RWPE2 (cell line): ENCODE results near the gene H6PD.

Experiments used
- ATAC-seq: fragments of 200-7000 bp; cut with Tn5 transposase; 3 replicates; pipeline ENCODE4 v1.9.1; 2021; ENCODE audit warnings: low read depth
- DNase-seq: peaks from one replicate; pipeline ENCODE4 v3.0.0-alpha.2; 2020; ENCODE audit warnings: low spot score
- H3K27ac ChIP-seq: fragments of 450-650 bp; 2 replicates; pipeline ENCODE4 v1.5.1; 2017; ENCODE audit warnings: mild to moderate bottlenecking; ENCODE audit not compliant: poor library complexity, severe bottlenecking
- H3K27me3 ChIP-seq: fragments of 250-450 bp; sonication (Bioruptor Pico); 2 replicates; pipeline ENCODE4 v1.5.1; 2021; ENCODE audit warnings: mild to moderate bottlenecking, moderate library complexity; ENCODE audit not compliant: insufficient read depth, poor library complexity, severe bottlenecking
- H3K36me3 ChIP-seq: fragments of 250-450 bp; sonication (Bioruptor Pico); 2 replicates; pipeline ENCODE4 v1.5.1; 2020; ENCODE audit warnings: low read depth, mild to moderate bottlenecking, moderate library complexity
- H3K4me1 ChIP-seq: fragments of 250-450 bp; sonication (Bioruptor Pico); 2 replicates; pipeline ENCODE4 v1.5.1; 2021; ENCODE audit warnings: mild to moderate bottlenecking, moderate library complexity; ENCODE audit not compliant: insufficient read depth, poor library complexity, severe bottlenecking
- H3K4me3 ChIP-seq: fragments of 250-450 bp; sonication (Bioruptor Pico); 2 replicates; pipeline ENCODE4 v1.5.1; 2021; ENCODE audit warnings: mild to moderate bottlenecking, moderate library complexity; ENCODE audit not compliant: severe bottlenecking
- H3K9me3 ChIP-seq: fragments of 250-450 bp; sonication (Bioruptor Pico); 2 replicates; pipeline ENCODE4 v1.5.1; 2021; ENCODE audit warnings: mild to moderate bottlenecking, moderate library complexity; ENCODE audit not compliant: severe bottlenecking
- CTCF ChIP-seq: fragments of 450-650 bp; IDR thresholded peaks from one replicate; pipeline ENCODE4 v1.5.1; 2017; ENCODE audit warnings: mild to moderate bottlenecking, moderate library complexity; ENCODE audit not compliant: poor library complexity, severe bottlenecking

The H6PD gene

GRCh38 chr1:9311479-9311878 is 76.9 kb downstream of the H6PD start:
- H3K9me3 ChIP-seq, result no peaks in the 10 kb centered on the region
- DNase-seq (no peak), ATAC-seq (no peak)
- H3K4me1 ChIP-seq, result no peaks in the 10 kb centered on the region
- H3K36me3 ChIP-seq, result no peaks in the 10 kb centered on the region
- H3K27ac ChIP-seq, result no peak overlapping the region
- H3K27me3 ChIP-seq, result no peaks in the 10 kb centered on the region
- no peak overlapping the region for H3K4me3 ChIP-seq
- no peak for TF ChIP-seq CTCF

GRCh38 chr1:9312168-9312720 is 77.7 kb downstream of the H6PD start:
- peaks cover under 1% of the 10 kb centered on the region for H3K4me1 ChIP-seq
- H3K27ac ChIP-seq, result no peak overlapping the region
- no peak for TF ChIP-seq CTCF
- H3K4me3 ChIP-seq, result no peak overlapping the region
- H3K9me3 ChIP-seq, result no peaks in the 10 kb centered on the region
- H3K36me3 ChIP-seq, result no peaks in the 10 kb centered on the region
- DNase-seq, result no peak
- no peak for ATAC-seq
- H3K27me3 ChIP-seq, result no peaks in the 10 kb centered on the region

- H3K27ac ChIP-seq, result no peak overlapping the region
- TF ChIP-seq CTCF, result no peak
- H3K36me3 ChIP-seq, result no peaks in the 10 kb centered on the region
- no peak for ATAC-seq
- H3K4me1 ChIP-seq, result peaks cover 9% of the 10 kb centered on the region
- H3K4me3 ChIP-seq, result no peak overlapping the region
- DNase-seq, result no peak
- H3K27me3 ChIP-seq, result no peaks in the 10 kb centered on the region
- no peaks in the 10 kb centered on the region for H3K9me3 ChIP-seq
These were observed 79.0 kb downstream of the H6PD start for GRCh38 chr1:9313576-9313975.

- peaks cover 9% of the 10 kb centered on the region for H3K4me1 ChIP-seq
- H3K9me3 ChIP-seq, result no peaks in the 10 kb centered on the region
- no peaks in the 10 kb centered on the region for H3K36me3 ChIP-seq
- H3K4me3 ChIP-seq, result no peak overlapping the region
- ATAC-seq (no peak), DNase-seq (no peak)
- H3K27ac ChIP-seq, result no peak overlapping the region
- no peaks in the 10 kb centered on the region for H3K27me3 ChIP-seq
- no peak for TF ChIP-seq CTCF
These were observed 79.5 kb downstream of the H6PD start for GRCh38 chr1:9314111-9314510.

GRCh38 chr1:9314711-9315379 is 80.3 kb downstream of the H6PD start:
- DNase-seq (no peak), ATAC-seq (no peak)
- no peak for TF ChIP-seq CTCF
- Histone ChIP-seq H3K27me3 (no peaks in the 10 kb centered on the region), H3K4me3 (no peak overlapping the region), H3K27ac (no peak overlapping the region), H3K4me1 (peaks cover 9% of the 10 kb centered on the region), H3K36me3 (no peaks in the 10 kb centered on the region), H3K9me3 (no peaks in the 10 kb centered on the region)
